DMS53 (cell line): ENCODE data around the gene CFLAR.
A peak's percentile ranks its signal among the peaks of the same experiment; 100 is the strongest.
"Not testable (repeated sequence)": the region's sequence is repeated elsewhere in the genome, so short reads cannot be mapped to it uniquely, and the experiment has no call there.

Source experiments
- DNase-seq: peaks from one replicate; lab custom pipeline; 2025; lab: John Stamatoyannopoulos, UW

CFLAR gene

GRCh38 chr2:201182650-201183364, 66.8 kb downstream of the CFLAR start, which contains the start of gene CASP10:
Gene CASP10, plus strand, starts transcription at chr2:201183141. Its CDS starts 2,637 bp downstream, at chr2:201185778.
- DNase-seq: peak; percentile 21

- no peak for DNase-seq
These were observed 67.4 kb downstream of the CFLAR start for GRCh38 chr2:201183365-201183727.

- DNase-seq: not testable (repeated sequence)
These were observed 67.9 kb downstream of the CFLAR start for GRCh38 chr2:201183835-201184234.

- DNase-seq: not testable (repeated sequence)
These were observed 68.3 kb downstream of the CFLAR start for GRCh38 chr2:201184248-201184647.

- DNase-seq: no peak
These were observed 69.9 kb downstream of the CFLAR start for GRCh38 chr2:201185863-201186262.

GRCh38 chr2:201186982-201187381, 71.0 kb downstream of the CFLAR start:
- no peak for DNase-seq

GRCh38 chr2:201188449-201188848, 72.5 kb downstream of the CFLAR start:
- DNase-seq: no peak

- DNase-seq: no peak
These were observed 75.3 kb downstream of the CFLAR start for GRCh38 chr2:201191132-201191875.

- DNase-seq: no peak
These were observed 78.1 kb downstream of the CFLAR start for GRCh38 chr2:201194097-201194496.

GRCh38 chr2:201195331-201195730, 79.4 kb downstream of the CFLAR start:
- DNase-seq: no peak

- DNase-seq: no peak
These were observed 80.0 kb downstream of the CFLAR start for GRCh38 chr2:201196003-201196402.

- no peak for DNase-seq
These were observed 80.8 kb downstream of the CFLAR start for GRCh38 chr2:201196803-201197202.

- DNase-seq: no peak
These were observed 81.8 kb downstream of the CFLAR start for GRCh38 chr2:201197781-201198180.

- no peak for DNase-seq
These were observed 83.9 kb downstream of the CFLAR start for GRCh38 chr2:201199847-201200246.

GRCh38 chr2:201200345-201200744, 84.4 kb downstream of the CFLAR start:
- DNase-seq: no peak

GRCh38 chr2:201201371-201201770, 85.4 kb downstream of the CFLAR start:
- DNase-seq: no peak

- no peak for DNase-seq
These were observed 88.1 kb downstream of the CFLAR start for GRCh38 chr2:201203916-201204654.

GRCh38 chr2:201204655-201205514, 88.9 kb downstream of the CFLAR start:
- no peak for DNase-seq

- DNase-seq: no peak
These were observed 89.5 kb downstream of the CFLAR start for GRCh38 chr2:201205515-201205849.

GRCh38 chr2:201208563-201209252, 92.7 kb downstream of the CFLAR start:
- no peak for DNase-seq

- DNase-seq: no peak
These were observed 100.0 kb downstream of the CFLAR start for GRCh38 chr2:201215963-201216362.
